SK-N-MC (cell line): ENCODE results near the gene SELENON.
"Not testable (repeated sequence)": the region's sequence is repeated elsewhere in the genome, so short reads cannot be mapped to it uniquely, and the experiment has no call there.

Source experiments
- DNase-seq: peaks from one replicate; pipeline ENCODE4 v3.0.0-alpha.2; 2011; ENCODE audit warnings: low read depth, low spot score
- H3K27ac ChIP-seq: fragments of 200-600 bp; sonication (generic); 2 replicates; pipeline ENCODE4 v1.5.1; 2016; ENCODE audit warnings: mixed run types
- H3K36me3 ChIP-seq: fragments of 200-600 bp; sonication (generic); 2 replicates; pipeline ENCODE4 v1.6.1; 2017; ENCODE audit warnings: antibody characterized with exemption, low read length, mixed read lengths; ENCODE audit not compliant: insufficient read depth
- H3K4me3 ChIP-seq: fragments of 200-600 bp; sonication (generic); 2 replicates; pipeline ENCODE4 v1.5.1; 2016
- H3K9ac ChIP-seq: fragments of 200-600 bp; sonication (generic); 2 replicates; pipeline ENCODE4 v1.8.0; 2017; ENCODE audit warnings: mixed run types, mixed read lengths; ENCODE audit not compliant: insufficient read length
- H3K9me3 ChIP-seq: fragments of 200-600 bp; sonication (generic); 2 replicates; pipeline ENCODE4 v1.6.1; 2017; ENCODE audit warnings: low read depth, mild to moderate bottlenecking, antibody characterized with exemption, low read length, moderate library complexity, mixed read lengths
- EZH2 ChIP-seq: fragments of 200-600 bp; sonication (generic); IDR thresholded peaks from one replicate; pipeline ENCODE4 v1.6.1; 2017; ENCODE audit warnings: antibody characterized with exemption
- FOXP2 ChIP-seq: optimal IDR thresholded peaks from 2 replicates; pipeline ENCODE3; 2011; ENCODE audit warnings: mild to moderate bottlenecking, moderate library complexity; ENCODE audit not compliant: insufficient read depth; ENCODE audit errors: extremely low read length, control extremely low read depth
- POLR2AphosphoS5 ChIP-seq: IDR thresholded peaks from 2 replicates; pipeline ENCODE4 v1.6.1; 2012; ENCODE audit warnings: mild to moderate bottlenecking, low read depth, low read length, borderline replicate concordance

SELENON gene

DNA sequence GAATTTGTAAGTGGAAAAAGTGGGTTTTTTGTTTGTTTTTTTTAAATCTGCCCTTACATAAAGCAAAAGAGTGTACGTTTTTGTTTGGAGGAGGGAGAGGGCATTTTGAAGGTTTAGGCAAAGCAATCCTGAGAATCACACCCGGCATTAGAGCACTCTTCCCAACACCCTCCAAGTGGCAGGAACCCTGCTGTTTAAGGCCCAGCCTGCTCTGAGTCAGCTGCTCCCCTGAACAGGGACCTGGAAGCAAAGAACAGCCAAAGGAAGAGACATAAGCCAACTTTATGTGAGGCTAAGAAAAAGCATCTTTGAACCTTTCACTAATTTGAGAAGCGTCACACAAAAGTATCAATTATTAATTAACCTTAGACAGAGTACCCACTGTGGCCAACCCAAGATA, 36.7 kb downstream of the SELENON start:
- no peak for DNase-seq
- H3K36me3 ChIP-seq, result peaks cover 45% of the 10 kb centered on the region
- no peak overlapping the region for H3K9ac ChIP-seq
- no peak overlapping the region for H3K4me3 ChIP-seq
- no peak for TF ChIP-seq EZH2
- TF ChIP-seq FOXP2, result no peak
- no peak for TF ChIP-seq POLR2AphosphoS5
- no peak overlapping the region for H3K27ac ChIP-seq
- no peaks in the 10 kb centered on the region for H3K9me3 ChIP-seq

DNA sequence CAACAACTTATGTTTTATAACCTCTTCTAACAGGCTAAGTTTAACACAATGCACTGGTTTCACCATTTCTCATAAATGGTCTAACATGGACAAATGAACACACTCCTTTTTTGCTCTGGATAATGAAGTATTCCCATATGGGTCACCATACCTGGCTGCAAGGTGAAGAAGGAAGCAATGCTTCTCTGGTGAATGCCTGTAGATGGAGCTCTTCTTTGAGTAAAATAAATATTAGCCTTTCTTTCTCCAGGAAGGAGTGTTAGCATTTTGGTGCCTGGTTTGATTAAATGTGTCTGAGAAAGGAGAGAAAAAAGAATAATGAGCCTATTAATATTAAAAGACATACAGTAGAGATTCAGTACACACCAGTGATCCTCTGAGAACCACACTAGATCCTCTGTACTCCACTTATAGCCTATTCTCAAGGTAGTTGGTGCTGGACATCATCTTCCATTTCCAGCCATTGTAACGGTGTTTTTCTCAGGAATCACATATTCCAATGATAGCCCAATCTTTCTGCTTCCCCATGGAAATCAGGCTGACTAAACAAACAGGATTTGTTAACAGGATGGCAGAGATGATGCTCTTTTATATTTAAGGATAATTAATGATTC, 37.4 kb downstream of the SELENON start:
- Histone ChIP-seq H3K4me3 (no peak overlapping the region), H3K36me3 (peaks cover 38% of the 10 kb centered on the region), H3K9me3 (no peaks in the 10 kb centered on the region), H3K9ac (no peak overlapping the region), H3K27ac (no peak overlapping the region)
- no peak for TF ChIP-seq POLR2AphosphoS5
- no peak for TF ChIP-seq FOXP2
- no peak for TF ChIP-seq EZH2
- no peak for DNase-seq

DNA sequence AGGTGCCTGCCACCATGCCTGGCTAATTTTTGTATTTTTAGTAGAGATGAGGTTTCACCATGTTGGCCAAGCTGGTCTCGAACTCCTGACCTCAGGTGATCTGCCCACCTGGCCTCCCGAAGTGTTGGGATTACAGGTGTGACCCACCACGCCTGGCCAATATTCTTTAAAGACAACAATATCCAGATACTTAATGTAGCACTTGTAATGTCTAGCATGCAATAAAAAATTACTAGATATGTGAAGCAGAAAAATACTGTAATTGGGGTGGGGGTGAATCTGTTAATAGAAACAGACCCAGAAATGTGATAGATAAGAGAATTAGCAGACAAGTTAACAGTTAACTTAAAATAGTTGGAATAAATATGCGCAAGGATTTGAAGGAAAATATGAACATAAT, 39.8 kb downstream of the SELENON start:
- not testable (repeated sequence) for H3K27ac ChIP-seq, DNase-seq, H3K4me3 ChIP-seq, H3K9me3 ChIP-seq, H3K9ac ChIP-seq
- H3K36me3 ChIP-seq, result peaks cover 21% of the 10 kb centered on the region

DNA sequence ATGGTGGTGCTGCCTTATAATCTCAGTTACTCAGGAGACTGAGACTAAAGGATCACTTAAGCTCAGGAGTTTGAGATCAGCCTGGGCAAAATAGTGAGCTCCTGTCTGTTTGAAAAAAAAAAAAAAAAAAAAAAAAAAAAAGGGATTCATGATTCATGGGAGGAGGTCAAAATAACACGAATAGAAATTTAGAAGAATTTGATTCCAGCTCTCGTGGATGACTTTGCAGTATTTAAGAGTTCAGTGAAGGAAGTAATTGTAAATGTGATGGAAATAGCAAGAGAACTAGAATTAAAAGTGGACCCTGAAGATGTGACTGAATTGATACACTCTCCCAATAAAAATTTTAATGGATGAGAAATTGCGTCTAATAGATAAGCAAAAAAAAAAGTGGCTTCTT, 43.5 kb downstream of the SELENON start:
- no peak for DNase-seq
- Histone ChIP-seq H3K4me3 (no peak overlapping the region), H3K9ac (no peak overlapping the region), H3K36me3 (no peaks in the 10 kb centered on the region), H3K9me3 (no peaks in the 10 kb centered on the region), H3K27ac (no peak overlapping the region)
- no peak for TF ChIP-seq FOXP2
- no peak for TF ChIP-seq EZH2
- no peak for TF ChIP-seq POLR2AphosphoS5

DNA sequence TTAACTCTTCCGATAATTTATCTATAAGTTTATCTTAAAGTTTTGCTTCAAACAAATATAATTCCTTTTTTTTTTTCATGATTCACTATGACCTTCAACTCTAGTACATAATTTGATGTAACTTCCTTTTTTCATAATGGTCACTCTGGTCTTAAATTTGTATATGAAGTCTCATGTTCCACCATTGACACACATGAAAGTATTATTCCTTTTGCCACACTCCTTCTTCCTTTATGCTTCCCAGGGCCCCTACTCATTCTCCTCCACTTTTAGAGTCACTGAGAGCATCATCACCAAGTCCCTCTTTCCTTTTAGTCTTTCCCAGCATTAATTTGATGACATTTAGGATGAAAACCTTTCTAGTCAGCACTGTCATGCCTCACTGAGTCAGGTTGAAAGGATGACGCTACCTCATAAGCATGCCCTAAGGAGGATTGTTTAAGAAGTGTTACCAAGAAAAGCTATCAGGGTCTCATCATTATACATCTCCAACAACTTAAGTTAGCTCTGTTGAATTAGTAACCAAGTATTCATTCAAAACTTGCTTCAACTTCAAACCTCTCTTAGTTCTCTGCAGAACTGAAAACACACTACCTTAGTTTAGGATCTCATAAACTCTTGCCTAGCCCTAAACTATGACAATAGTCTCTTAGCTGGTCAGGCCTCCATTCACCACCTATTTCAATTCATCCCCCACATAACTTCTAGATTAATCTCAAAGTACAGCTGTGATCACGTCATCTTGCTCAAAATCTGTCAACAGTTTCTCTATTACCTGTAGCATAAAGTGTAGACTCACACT, 44.7 kb downstream of the SELENON start:
- Histone ChIP-seq H3K4me3 (no peak overlapping the region), H3K9ac (no peak overlapping the region), H3K9me3 (no peaks in the 10 kb centered on the region), H3K36me3 (no peaks in the 10 kb centered on the region), H3K27ac (no peak overlapping the region)
- no peak for DNase-seq
- no peak for TF ChIP-seq EZH2
- TF ChIP-seq FOXP2, result no peak
- no peak for TF ChIP-seq POLR2AphosphoS5

DNA sequence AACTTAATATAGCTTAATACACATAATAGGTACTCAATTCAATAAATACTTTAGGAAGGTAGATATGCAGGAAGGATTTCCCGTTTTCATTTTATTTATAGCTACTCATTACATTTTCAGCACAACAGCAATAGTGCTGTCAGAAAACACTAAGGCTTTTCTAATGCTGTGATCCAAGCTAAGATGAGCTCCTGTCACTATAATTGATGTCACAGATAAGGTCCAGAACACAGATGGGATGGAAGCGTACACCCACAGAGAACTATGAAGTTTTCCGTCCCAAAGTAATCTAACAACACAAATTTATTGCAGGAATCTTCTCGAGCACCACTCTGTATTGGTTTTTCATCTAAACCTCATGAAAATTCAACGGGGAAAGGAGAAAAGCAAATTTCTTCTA, 45.7 kb downstream of the SELENON start:
- Histone ChIP-seq H3K36me3 (no peaks in the 10 kb centered on the region), H3K27ac (no peak overlapping the region), H3K4me3 (no peak overlapping the region), H3K9me3 (no peaks in the 10 kb centered on the region), H3K9ac (no peak overlapping the region)
- TF ChIP-seq EZH2 (no peak), POLR2AphosphoS5 (no peak)
- DNase-seq, result no peak

DNA sequence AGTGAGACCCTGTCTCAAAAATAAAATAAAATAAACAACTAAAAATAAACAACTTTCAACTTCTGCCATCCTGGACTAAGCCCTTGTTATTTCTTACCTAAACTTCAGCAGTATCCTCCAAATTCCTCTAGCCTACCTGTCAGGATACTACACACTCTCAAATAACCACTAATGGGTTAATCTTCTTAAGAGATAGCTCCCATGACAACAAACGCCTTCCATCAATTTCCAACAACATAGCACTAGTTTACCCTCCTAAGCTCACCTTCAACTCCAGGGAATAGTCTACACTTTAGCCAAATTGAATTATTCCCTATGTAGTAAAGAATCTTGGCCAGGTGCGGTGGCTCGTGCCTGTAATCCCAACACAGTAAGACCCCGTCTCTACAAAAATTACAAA, 47.9 kb downstream of the SELENON start:
- TF ChIP-seq EZH2 (no peak), POLR2AphosphoS5 (no peak), FOXP2 (no peak)
- Histone ChIP-seq H3K4me3 (no peak overlapping the region), H3K9ac (no peak overlapping the region), H3K36me3 (peaks cover 2% of the 10 kb centered on the region; the same call in 1 of the 2 replicates), H3K9me3 (no peaks in the 10 kb centered on the region), H3K27ac (no peak overlapping the region)
- DNase-seq, result no peak

DNA sequence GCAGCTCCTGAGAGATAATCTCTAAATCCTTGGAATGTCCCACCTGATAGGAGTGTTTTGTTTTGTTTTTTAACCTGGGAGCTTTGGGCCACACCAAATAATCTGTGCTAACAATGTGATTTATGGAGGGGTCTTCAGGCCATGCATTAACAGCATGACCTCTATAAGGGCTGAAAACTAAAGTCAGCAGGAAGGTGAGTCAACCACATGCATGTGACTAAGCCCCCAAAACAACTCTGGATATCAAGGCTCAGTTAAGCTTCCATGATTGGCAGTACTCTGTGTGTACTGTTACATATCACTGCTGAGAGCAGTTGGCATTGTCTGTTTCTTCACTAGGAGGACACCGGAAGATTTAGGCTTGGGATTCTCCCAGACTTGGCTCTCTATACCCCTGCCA, 48.5 kb downstream of the SELENON start:
- Histone ChIP-seq H3K27ac (no peak overlapping the region), H3K36me3 (peaks cover 3% of the 10 kb centered on the region), H3K9me3 (no peaks in the 10 kb centered on the region), H3K4me3 (no peak overlapping the region), H3K9ac (no peak overlapping the region)
- no peak for DNase-seq
- TF ChIP-seq FOXP2, result no peak
- TF ChIP-seq POLR2AphosphoS5, result no peak
- TF ChIP-seq EZH2, result no peak

DNA sequence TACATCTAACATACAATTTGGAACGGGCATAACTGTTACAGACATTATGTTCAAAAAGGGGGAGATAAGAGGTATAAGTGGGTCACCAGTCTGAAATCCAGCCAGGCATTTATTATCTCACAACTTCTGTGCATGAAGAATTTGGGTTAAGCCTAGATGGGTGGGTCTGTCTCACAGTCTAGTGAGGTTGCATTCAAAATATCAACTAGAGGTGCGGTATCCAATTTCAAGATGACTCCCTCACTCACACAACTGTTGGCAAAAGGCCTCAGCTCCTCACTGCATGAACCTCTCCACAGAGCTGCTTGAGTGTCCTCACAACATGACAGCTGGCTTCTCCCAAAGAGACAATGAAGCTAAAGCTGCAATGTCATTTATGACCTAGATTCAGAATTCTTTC, 54.6 kb downstream of the SELENON start:
- peaks cover 3% of the 10 kb centered on the region for H3K36me3 ChIP-seq
- no peaks in the 10 kb centered on the region for H3K9me3 ChIP-seq
- no peak overlapping the region for H3K27ac ChIP-seq
- no peak overlapping the region for H3K9ac ChIP-seq
- TF ChIP-seq POLR2AphosphoS5 (no peak), FOXP2 (no peak), EZH2 (no peak)
- DNase-seq, result no peak
- H3K4me3 ChIP-seq, result no peak overlapping the region
